T-helper 1 cell (primary cell): ENCODE data around the gene UGT1A9.
"Not testable (repeated sequence)": the region's sequence is repeated elsewhere in the genome, so short reads cannot be mapped to it uniquely, and the experiment has no call there.

Experiments used
- DNase-seq, 5 donors: peaks; one replicate each; pipeline ENCODE4 v3.0.0-alpha.2; 2012 to 2020

UGT1A9 gene

DNA sequence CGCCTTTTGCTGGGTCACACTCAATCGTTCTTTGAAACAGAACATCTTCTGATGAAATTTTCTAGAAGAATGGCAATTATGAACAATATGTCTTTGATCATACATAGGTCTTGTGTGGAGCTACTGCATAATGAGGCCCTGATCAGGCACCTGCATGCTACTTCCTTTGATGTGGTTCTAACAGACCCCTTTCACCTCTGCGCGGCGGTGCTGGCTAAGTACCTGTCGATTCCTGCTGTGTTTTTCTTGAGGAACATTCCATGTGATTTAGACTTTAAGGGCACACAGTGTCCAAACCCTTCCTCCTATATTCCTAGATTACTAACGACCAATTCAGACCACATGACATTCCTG, 41.5 kb downstream of the UGT1A9 start:
- no peak for DNase-seq

DNA sequence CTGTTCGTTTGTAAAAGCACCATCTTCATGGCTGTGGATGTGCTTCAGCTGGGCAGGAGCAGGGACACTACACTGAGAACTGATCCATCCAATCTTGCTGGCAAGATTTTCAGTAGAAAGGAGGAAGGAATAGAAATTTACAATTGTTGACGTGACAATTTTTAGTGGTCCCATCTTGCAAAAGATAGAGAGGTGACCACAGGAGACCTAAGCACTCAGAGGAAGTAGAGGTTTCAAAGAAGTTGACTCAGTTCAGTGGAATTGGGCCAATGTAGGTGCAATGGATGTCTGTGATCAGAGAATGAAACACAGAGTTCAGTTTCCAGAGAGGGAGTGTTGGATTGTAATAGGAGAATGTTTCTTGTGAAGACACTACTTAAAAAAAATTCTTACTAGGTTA, 42.4 kb downstream of the UGT1A9 start:
- DNase-seq: no peak

DNA sequence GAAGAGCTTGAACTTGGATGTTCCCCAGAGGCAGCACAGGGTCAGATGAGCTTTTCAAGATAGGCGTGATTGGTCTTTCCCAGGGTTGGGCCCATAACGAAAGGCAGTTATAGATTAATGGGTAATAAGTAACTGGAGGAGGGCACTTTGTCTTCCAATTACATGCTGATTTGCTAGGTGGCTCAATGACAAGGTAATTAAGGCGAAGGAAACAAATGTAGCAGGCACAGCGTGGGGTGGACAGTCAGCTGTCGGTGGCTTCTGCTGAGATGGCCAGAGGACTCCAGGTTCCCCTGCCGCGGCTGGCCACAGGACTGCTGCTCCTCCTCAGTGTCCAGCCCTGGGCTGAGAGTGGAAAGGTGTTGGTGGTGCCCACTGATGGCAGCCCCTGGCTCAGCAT, 46.9 kb downstream of the UGT1A9 start, which contains the start of gene UGT1A4:
UGT1A4 (plus strand) TSS at position 185 of the 400 bp plus-strand sequence; CDS start at position 270, 85 bp downstream.
- DNase-seq: no peak

DNA sequence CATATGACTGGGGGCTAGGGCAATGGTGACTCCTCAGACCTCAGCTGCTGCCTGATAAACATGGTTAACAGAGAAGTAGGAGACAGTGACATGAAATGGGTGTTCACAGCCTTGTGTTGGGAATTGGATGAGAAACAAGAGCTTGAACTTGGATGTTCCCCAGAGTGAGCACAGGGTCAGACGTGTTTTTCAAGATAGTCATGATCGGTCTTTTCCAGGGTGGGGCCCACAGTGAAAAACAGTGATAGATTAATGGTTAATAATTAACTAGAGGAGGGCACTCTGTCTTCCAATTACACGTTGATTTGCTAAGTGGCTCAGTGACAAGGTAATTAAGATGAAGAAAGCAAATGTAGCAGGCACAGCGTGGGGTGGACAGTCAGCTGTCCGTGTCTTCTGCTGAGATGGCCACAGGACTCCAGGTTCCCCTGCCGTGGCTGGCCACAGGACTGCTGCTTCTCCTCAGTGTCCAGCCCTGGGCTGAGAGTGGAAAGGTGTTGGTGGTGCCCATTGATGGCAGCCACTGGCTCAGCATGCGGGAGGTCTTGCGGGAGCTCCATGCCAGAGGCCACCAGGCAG, 57.1 kb downstream of the UGT1A9 start, which contains the start of gene UGT1A3:
UGT1A3 (plus strand) TSS at position 320 of the 579 bp plus-strand sequence; CDS start at position 405, 85 bp downstream.
- no peak for DNase-seq

DNA sequence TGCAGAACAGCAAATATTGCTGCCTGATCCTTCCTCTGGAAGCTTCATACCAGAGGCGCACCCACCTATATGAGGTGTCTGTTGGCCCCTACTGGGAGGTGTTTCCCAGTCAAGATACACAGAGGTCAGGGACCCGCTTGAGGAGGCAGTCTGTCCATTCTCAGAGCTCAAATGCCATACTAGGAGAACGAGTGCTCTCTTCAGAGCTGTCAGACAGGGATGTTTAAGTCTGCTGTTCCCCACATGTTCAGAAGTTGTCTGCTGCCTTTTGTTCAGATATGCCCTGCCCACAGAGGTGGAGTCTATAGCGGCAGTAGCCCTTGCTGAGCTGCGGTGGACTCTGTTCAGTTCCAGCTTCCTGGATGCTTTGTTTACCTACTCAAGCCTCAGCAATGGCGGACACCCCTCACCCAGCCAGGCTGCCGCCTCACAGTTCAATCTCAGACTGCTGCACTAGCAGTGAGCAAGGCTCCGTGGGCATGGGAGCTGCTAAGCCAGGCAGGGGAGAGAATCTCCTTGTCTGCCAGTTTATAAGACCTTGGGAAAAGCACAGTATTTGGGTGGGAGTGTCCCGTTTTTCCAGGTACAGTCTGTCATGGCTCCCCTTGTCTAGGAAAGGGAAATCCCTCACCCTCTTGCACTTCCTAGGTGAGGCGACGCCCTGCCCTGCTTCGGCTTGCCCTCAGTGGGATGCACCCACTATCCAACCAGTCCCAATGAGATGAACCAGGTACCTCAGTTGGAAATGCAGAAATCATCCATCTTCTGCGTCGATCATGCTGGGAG, 65.4 kb downstream of the UGT1A9 start:
- DNase-seq: not testable (repeated sequence)

DNA sequence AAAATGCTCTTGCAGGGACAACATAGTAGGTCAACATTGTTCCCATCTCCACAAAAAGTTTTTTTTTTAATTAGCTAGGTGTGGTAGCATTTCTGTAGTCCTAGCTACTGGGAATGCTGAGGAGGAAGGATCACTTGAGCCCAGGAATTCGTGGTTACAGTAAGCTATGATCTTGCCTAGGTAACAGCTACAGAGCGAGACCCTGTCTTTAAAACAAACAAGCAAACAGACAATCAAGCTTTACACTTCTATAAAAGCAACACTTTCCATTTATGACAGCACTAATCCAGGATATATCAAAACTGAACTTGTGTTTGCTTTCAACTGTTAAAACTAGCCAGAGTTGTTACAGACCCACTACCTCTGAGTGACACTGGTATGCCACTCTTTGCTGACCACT, 69.2 kb downstream of the UGT1A9 start:
- DNase-seq: no peak

DNA sequence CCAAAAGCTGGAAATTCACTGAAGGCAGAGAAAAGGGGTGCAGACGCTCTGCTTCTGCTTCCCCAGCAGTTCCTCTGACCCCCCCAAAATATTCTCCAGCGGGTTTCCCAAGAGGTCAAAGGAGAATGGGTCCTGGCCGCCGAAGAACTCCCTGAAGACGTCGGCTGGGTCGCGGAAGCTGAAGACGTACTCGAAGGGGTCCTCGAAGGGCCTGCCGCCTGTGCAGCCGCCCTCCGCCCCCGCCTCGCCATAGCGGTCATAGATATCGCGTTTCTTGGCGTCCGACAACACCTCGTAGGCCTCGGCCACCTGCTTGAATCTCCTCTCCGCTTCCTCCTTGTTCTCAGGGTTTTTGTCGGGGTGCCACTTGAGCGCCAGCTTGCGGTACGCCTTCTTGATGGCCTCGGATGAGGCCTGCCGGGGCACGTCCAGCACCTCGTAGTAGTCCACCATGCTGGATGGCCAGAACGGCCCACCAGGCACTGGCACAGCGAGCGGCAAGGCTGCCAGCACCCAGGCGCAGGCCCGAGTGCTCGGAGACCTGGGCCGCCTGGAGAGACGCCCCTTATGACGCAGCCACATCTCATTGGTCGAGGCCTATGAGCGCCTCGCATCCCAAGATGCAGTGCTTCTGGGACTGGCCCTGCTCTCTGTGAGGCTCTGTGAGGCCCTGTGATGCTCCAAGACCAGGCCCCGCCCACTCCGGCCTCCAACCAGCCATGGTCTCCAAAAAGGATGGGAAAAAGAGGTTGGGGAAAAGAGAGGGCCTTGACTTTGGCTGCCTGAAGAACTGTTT, 72.0 kb downstream of the UGT1A9 start:
- DNase-seq: no peak

DNA sequence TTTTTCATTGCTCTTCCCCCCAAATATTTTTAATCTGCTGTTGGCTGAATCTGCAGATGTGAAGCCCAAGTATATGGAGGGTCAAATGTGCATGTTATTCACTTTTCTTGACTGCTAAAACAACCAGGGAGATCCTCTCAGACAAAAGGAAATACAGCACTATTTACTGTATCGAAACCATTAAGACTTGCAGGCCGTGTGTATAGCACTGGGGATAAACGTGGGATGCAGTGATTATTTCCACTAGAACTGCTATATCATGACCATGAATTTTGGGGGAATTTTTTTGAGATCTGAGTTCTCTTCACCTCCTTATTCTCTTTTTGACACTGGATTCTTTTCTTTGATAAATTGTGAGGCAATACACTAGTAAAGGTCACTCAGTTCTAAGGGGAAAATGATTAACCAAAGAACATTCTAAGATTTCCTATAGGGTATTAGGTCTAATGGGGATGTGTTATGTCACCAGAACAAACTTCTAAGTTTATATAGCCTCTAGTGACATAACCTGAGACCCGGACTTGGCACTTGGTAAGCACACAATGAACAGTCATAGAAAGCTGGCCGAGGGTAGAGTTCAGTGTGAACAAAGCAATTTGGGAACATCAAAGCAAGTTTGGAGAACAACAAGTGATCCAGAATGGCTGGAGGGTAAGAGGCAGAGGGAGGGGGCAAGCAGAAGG, 73.5 kb downstream of the UGT1A9 start:
- no peak for DNase-seq

DNA sequence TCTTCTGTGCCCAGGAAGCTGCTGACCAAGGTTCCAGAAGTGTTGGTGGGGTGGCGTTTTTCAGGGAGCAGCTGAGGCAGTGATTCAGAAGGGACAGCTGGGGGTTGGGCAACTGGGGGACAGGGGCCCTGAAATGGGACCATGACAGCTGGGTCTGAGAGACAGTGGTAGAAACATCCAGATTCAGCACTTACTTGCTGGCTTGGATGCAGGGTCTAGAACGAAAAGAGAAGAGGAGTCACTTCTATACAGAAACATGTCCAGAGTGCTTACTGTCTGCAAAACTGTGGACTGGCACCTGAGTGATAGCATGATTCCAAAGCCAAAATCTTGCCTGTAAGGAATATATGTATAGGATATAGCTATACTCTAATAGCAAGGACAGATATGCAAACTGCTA, 74.1 kb downstream of the UGT1A9 start:
- DNase-seq: not testable (repeated sequence)

DNA sequence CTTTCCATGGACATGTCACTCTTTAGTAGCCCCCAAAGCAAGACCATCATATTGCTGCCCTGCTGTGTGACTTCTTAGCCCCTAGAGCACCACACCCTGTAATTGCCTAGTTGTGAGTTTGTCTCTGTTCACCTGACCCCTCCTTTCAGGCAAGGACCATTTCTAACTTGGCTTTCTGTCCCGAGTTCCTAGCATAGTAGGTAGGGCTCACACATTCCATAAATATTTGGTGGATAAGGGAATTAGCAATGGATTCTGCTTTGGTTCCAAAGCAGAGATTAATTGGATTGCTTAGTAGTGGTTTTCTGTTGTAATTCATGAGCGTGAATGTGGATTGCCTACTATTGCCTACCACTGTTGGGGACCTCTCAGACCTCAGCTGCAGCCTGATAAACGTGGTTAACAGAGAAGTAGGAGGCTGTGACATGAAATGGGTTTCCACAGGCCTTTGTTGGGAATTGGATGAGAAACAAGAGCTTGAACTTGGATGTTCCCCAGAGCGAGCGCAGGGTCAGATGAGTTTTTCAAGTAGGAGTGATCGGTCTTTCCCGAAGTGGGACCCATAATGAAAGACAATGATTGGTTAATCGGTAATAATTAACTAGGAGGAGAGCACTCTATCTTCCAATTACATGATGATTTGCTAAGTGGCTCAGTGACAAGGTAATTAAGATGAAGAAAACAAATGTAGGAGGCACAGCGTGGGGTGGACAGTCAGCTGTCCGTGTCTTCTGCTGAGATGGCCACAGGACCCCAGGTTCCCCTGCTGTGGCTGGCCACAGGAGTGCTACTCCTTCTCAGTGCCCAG, 75.0 kb downstream of the UGT1A9 start:
- no peak for DNase-seq

DNA sequence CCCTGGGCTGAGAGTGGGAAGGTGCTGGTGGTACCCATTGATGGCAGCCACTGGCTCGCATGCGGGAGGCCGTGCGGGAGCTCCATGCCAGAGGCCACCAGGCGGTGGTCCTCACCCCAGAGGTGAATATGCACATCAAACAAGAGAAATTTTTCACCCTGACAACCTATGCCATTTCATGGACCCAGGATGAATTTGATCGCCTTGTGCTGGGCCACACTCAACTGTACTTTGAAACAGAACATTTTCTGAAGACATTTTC, 75.5 kb downstream of the UGT1A9 start:
- no peak for DNase-seq

DNA sequence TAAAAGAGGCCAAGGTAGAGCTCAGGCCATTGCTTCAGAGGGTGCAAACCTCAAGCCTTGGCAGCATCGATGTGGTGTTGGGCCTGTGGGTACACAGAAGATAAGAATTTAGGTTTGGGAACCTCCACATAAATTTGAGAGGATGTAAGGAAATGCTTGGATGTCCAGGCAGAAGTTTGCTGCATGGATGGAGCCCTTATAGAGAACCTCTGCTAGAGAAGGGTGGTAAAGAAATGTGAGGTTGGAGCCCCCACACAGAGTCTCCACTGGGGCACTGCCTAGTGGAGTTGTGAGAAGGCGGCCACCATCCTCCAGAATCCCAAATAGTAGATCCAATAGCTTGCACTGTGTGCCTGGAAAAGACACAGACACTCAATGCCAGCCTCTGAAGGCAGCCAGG, 79.0 kb downstream of the UGT1A9 start:
- not testable (repeated sequence) for DNase-seq

DNA sequence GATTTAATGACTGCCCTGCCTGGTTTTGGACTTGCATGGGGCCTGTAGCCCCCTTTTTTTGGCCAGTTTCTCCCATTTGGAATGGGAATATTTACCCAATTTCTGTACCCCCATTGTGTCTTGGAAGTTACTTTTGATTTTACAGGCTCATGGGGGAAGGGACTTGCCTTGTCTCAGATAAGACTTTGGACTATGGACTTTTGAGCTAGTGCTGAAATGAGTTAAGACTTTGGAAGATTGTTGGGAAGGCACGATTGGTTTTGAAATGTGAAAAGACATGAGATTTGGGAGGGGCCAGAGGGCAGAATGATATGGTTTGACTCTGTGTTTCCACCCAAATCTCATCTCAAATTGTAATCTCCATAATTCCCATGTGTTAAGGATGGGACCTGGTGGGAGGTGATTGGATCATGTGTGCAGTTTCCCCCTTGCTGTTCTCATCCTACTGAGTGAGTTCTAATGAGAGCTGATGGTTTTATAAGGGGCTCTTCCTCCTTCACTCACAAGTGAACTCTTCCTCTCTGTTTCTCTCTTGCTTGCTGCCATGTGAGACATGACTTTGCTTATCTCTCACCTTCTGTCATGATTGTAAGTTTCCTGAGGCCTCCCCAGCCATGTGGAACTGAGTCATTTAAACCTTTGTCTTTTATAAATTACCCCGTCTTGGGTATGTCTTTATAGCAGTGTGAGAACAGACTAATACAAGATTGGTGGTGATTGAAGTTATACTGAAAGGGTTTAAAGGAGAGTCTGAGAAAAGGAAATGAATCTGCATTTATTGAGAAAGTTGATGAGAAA, 79.7 kb downstream of the UGT1A9 start:
- not testable (repeated sequence) for DNase-seq

DNA sequence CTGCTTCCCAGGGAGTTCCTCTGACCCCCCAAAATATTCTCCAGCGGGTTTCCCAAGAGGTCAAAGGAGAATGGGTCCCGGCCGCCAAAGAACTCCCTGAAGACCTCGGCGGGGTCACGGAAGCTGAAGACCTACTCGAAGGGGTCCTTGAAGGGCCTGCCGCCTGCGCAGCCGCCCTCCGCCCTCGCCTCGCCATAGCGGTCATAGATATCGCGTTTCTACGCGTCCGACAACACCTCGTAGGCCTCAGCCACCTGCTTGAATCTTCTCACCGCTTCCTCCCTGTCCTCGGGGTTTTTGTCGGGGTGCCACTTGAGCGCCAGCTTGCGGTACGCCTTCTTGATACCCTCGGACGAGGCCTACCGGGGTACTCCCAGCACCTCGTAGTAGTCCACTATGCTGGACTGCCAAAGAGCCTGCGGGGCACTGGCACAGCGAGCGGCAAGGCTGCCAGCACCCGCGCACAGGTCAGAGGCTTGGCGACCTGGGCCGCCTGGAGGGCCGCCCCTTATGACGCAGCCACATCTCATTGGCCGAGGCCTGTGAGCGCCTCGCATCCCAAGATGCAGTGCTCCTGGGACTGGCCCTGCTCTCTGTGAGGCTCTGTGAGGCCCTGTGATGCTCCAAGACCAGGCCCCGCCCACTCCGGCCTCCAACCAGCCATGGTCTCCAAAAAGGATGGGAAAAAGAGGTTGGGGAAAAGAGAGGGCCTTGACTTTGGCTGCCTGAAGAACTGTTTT, 83.3 kb downstream of the UGT1A9 start:
- DNase-seq: no peak

DNA sequence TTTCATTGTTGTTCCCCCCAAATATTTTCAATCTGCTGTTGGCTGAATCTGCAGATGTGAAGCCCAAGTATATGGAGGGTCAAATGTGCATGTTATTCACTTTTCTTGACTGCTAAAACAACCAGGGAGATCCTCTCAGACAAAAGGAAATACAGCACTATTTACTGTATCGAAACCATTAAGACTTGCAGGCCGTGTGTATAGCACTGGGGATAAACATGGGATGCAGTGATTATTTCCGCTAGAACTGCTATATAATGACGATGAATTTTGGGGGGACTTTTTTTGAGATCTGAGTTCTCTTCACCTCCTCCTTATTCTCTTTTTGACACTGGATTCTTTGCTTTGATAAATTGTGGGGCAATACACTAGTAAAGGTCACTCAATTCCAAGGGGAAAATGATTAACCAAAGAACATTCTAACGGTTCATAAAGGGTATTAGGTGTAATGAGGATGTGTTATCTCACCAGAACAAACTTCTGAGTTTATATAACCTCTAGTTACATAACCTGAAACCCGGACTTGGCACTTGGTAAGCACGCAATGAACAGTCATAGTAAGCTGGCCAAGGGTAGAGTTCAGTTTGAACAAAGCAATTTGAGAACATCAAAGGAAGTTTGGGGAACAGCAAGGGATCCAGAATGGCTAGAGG, 84.9 kb downstream of the UGT1A9 start:
- DNase-seq: no peak

DNA sequence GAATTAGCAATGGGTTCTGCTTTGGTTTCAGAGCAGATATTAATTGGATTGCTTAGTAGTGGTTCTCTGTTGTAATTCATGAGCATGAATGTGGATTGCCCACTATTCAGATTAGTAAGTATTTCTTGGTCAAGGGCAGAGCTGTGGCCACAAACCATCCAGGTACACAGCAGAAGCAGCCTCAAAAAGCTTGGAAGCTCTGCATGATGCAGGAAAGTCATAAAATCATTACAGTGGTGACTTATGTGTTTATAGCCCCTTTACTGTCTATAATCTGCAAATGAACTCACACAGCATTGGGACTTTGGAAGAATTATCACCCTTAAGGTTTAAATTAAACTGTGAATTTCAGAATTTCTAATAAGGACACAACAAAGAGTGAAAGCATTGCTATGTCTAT, 86.4 kb downstream of the UGT1A9 start:
- DNase-seq: no peak

DNA sequence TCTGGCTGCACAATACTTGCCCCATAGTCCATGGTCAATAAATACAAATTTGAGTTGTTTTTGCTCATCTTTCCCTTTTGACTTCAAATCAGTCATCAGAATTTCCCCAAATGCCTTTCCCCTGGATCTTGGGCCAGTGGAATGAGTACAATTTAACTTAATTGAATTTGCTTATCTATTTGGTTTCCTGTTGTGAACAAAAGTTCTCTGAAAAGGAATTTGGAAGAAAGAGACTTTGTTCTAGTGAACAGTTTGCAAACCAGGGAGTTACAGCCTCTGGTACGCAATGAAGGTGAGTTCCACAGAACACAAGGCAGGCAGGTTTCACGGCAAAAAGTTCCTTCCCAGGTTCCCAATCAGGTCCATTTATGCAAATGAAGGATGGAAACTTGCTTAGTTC, 87.2 kb downstream of the UGT1A9 start:
- no peak for DNase-seq

DNA sequence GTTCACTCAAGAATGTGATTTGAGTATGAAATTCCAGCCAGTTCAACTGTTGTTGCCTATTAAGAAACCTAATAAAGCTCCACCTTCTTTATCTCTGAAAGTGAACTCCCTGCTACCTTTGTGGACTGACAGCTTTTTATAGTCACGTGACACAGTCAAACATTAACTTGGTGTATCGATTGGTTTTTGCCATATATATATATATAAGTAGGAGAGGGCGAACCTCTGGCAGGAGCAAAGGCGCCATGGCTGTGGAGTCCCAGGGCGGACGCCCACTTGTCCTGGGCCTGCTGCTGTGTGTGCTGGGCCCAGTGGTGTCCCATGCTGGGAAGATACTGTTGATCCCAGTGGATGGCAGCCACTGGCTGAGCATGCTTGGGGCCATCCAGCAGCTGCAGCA, 88.3 kb downstream of the UGT1A9 start, which contains the start of gene UGT1A1:
UGT1A1 (plus strand) TSS at position 228 of the 400 bp plus-strand sequence; CDS start at position 246, 18 bp downstream.
- DNase-seq: no peak

DNA sequence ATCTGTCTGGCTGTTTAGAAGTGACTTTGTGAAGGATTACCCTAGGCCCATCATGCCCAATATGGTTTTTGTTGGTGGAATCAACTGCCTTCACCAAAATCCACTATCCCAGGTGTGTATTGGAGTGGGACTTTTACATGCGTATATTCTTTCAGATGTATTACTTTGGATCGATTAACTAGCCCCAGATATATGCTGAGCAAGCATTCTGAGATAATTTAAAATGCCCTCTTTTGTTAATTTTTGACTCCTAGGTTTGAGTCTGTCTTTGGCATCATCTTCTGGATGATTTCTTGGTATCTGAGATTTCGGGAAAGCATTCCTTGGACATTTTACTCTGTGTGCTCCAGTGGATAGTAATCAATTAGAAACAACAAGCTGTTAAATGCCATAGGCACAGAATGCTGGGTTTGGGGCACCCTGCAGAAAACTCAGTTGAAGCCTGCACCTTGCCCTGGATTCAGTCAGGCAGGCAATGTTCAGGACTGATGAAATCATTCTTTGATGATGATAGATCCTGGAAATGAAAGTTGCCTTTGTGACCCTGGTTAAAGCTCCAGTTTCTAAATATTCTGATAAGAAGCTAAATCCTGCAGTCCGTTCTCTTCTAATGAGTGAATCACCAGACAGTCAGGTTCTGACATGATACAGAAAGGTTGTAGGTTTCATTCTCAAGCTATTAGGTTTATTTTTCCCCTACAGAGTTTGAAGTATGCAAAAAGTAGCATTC, 89.5 kb downstream of the UGT1A9 start:
- no peak for DNase-seq
